ENCODE measurements around the gene PLXDC2. TPM values are rescaled to one million over a fixed set of nuclear protein-coding genes. Genes with fewer than 3 reads are reported as not detected.

The PLXDC2 gene
- total and polyA plus RNA-seq, 10 of the 15 experiments (the other 5 are each of a cell fraction or from before 2014, with no cell fraction given) = 0.05 to 1.8 (median 0.14) TPM; not detected in 2

GRCh38 chr10:20289070-20289828 lies 473.0 kb downstream of the PLXDC2 start:
- ChIA-PET SMC1A (ENCODE audit: uncharacterized antibody, unreplicated experiment) (interaction anchor here (0.9 kb wide), 1 partner anchor 15 kb away, joined by 3 read pairs; no protein-coding TSS in a partner anchor), RAD21 (ENCODE audit: unreplicated experiment) (no interaction called here), CTCF (no interaction called here), POLR2A (no interaction called here)
- WGBS (ENCODE audit: insufficient coverage, insufficient replicate concordance, low lambda C conversion rate, missing lambda C conversion rate) = 13% methylated on average over 6 of the region's 6 CpGs
- FAIRE-seq = no peak
- in situ Hi-C loops (cut with MboI) = no loop called here
- no peaks in the 10 kb centered on the region for H3K27me3 ChIP-seq (replicated peaks in 1 of 2; ENCODE audit: control insufficient read depth in 2 of 2, insufficient read depth in 2 of 2, low read length in 1 of 2)
- BruUV-seq (replicated peaks) = no TSS peak
- H3K36me3 ChIP-seq (ENCODE audit: control insufficient read depth in 2 of 2, insufficient read depth in 2 of 2, low read length in 1 of 2) = no peaks in the 10 kb centered on the region
- H3K79me2 ChIP-seq (ENCODE audit: control insufficient read depth, insufficient read depth, low read length) = no peaks in the 10 kb centered on the region
- no peak for DNase-seq (ENCODE audit: low read depth, low spot score)
- H3K4me1 ChIP-seq (ENCODE audit: control insufficient read depth, insufficient read depth, low read length) = no peaks in the 10 kb centered on the region
- no peak overlapping the region for H3K9ac ChIP-seq (ENCODE audit: control insufficient read depth, insufficient read depth, low read length)
- H3K27ac ChIP-seq (ENCODE audit: control insufficient read depth, insufficient read depth) = no peak overlapping the region
- H3K4me2 ChIP-seq (ENCODE audit: control insufficient read depth, insufficient read depth) = no peak overlapping the region
- no peak overlapping the region for H3K4me3 ChIP-seq
- H4K20me1 ChIP-seq (ENCODE audit: control insufficient read depth, insufficient read depth) = no peaks in the 10 kb centered on the region
- no peaks in the 10 kb centered on the region for H3K9me3 ChIP-seq (replicated peaks; ENCODE audit: control insufficient read depth, insufficient read depth, low read length)
- no peak overlapping the region for H2AFZ ChIP-seq (ENCODE audit: control insufficient read depth, low read depth, low read length)
- no peak for TF ChIP-seq PML (IDR thresholded peaks at IDR 0.05; ENCODE audit: low read length)
- no peak for TF ChIP-seq CHD2 (IDR thresholded peaks at IDR 0.05; ENCODE audit: borderline replicate concordance, low read depth, low read length)
- TF ChIP-seq ZNF207 (IDR thresholded peaks at IDR 0.05; ENCODE audit: borderline replicate concordance) = no peak
- TF ChIP-seq TCF12 (IDR thresholded peaks at IDR 0.05; ENCODE audit: low read depth, low read length) = no peak
- TF ChIP-seq PKNOX1 (IDR thresholded peaks at IDR 0.05) = no peak
- TF ChIP-seq HCFC1 (IDR thresholded peaks at IDR 0.05; ENCODE audit: low read length) = no peak
- TF ChIP-seq SPI1 (IDR thresholded peaks at IDR 0.05; ENCODE audit: borderline replicate concordance, insufficient read depth, low read depth, low read length) = no peak
- no peak for TF ChIP-seq GATAD2B (conservative IDR thresholded peaks at IDR 0.05; ENCODE audit: low read depth)
- no peak for TF ChIP-seq POLR2AphosphoS2 (IDR thresholded peaks at IDR 0.05; ENCODE audit: low read depth, low read length)
- intact Hi-C loops (cut with micrococcal nuclease; ENCODE audit: unreplicated experiment) = no loop called here
- no peak for ATAC-seq
